ACHN (cell line): ENCODE measurements around the gene TMEM17.
"Not testable (repeated sequence)": the region's sequence is repeated elsewhere in the genome, so short reads cannot be mapped to it uniquely, and the experiment has no call there.

Experiments
- DNase-seq: peaks from one replicate; pipeline ENCODE4 v3.0.0-alpha.2; 2015
- in situ Hi-C: cut with HindIII; loops from 2 replicates; pipeline ENCODE4 v1.10.0; 2017; ENCODE audit warnings: low sequenced_read_pairs, low pct_ligation_motif_present, low pct_unique_long_range_greater_than_20kb

The TMEM17 gene

GRCh38 chr2:62524293-62524941 lies 18.4 kb upstream of the TMEM17 start:
- in situ Hi-C loops, result no loop called here
- no peak for DNase-seq

- in situ Hi-C loops, DNase-seq: not testable (repeated sequence)
Measured at GRCh38 chr2:62521061-62521460, 15.1 kb upstream of the TMEM17 start.

DNA sequence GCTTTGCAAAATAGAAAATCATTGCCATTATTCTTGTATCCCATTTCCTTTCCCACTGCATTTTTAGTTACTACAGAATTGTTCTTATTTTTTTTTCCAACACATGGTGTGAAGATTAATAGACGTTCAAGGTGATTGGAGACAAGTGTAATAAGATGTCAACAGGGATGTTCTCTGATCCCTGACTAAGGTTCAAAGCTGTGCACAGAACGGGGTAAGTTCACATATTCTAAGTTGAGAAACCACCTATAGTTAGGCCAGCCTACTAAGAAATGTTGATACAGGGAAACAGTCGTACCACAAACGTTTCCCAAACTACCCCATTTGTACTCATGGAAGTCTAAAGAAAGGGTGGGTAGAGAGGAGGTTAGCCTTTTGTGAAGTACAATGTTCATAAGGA lies 6.4 kb upstream of the TMEM17 start:
- in situ Hi-C loops, result no loop called here
- DNase-seq, result no peak

- no peak for DNase-seq
- in situ Hi-C loops, result no loop called here
Measured at GRCh38 chr2:62511636-62512035, 5.6 kb upstream of the TMEM17 start.

DNA sequence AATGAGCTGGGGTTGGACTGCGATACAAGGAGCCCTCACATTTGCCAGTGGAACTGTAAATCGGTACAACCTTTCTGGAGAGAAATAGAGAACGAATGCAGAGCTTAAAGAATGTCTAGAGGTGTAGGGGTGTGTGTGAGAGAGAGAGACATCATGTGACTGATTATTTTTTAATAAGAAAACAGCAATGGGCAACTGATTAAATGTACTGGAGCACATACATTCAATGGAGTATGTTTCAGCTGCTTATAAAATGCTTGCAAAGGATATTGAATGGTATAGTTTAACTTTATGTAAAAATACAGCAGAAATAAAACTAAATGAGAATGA lies 391 bp upstream of the TMEM17 start:
- DNase-seq, result no peak

DNA sequence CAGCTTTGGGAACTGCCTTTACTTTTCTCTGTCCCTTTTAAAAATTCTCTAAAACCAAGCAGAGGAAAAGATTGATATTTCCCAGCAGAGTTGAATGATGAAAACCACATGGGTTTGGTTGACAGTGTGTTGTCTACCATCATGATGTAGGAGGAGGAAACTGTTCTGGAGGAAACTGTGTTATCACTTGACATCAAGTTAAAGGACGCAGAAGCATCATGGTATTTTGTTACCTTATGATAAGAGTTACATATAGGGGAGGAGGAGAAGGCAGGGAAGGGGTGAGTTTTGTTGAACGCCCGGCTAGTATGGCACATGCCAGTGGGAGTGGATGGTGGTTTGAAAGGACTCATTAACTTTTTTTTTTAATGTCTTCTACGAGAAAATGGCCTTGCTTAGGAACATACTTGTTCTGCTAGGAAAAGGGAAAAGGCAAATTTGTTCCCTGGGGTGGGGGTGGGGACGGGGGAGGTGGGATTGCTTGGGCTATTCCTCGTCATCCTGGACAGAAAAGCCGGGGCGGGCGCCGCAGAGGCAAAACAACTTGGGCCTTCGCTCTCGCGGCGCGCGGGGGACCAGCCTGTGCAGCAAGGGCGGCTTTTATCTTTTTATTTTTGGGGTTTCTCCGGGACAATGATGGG lies 766 bp downstream of the TMEM17 start:
- DNase-seq, result no peak
- in situ Hi-C loops, result no loop called here

More for the DNA sequence above, 391 bp upstream of the TMEM17 start:
- in situ Hi-C loops, result no loop called here

DNA sequence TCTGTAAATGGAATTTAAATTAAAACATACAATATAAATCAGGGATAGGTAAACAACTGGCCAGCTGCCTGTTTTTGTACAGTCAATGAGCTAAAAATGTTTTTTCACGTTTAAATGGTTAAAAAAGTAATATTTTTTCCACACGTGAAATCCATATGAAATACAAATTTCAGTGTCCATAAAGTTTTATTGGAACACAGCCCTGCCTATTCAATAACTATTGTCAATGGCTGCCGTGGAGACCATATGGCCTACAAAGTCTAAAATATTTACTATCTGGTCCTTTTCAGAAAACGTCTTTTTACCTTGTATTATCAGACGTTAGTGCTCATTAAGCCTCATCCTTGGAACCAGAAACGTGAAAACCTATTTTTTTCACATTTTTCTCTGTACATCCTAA lies 1.3 kb downstream of the TMEM17 start:
- in situ Hi-C loops, result no loop called here
- no peak for DNase-seq

- no peak for DNase-seq
- in situ Hi-C loops, result no loop called here
Measured at GRCh38 chr2:62501794-62502500, 4.0 kb downstream of the TMEM17 start.

DNA sequence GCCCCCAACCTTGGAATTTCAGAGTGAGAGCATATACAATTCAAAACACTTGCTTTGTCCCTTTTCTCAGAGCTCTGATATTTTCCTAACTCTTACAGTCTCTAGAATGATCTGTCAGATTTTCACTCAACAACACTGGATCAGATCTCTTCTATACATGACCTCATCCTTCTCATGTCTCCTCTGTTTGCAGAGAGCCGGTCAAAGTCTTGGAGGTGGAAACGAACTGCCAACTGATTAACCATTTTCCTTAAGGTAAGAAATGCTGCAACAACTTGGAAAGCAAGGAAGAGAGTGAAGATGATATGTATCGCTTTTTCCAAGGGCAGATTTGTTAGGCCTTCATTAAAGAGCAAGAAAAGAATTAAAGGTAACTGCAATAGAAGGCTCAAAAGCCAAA lies 4.9 kb downstream of the TMEM17 start:
- DNase-seq, result no peak
- in situ Hi-C loops, result no loop called here

DNA sequence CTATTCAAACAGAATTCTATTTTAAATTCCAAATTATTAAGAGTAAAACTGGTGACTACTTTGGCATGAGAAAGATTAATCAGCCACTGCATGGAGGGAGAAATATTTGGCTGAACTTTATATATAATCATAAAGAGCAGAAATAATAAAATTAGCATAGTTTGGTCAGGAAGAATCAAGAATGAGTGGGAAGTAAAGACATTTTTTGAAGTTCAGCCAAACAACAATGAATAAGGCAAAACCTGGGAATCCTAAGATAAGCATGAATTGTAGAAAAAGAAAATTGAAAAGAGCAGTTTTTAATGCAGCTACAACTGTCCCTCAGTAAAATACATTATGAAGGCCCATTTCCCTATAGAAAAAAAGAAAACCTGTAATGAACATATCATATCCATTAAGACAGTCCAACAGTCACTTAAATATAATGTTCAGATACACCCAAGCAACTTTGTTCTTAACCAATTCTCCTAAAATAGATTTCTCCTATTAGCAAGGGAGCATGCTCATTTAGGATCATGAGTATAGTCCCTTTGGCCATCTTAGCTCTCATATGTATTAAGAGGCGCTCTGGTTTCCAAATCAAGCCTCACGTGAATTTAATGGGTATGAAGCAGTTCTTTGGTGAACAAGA lies 6.5 kb downstream of the TMEM17 start:
- in situ Hi-C loops, result no loop called here
- DNase-seq, result no peak

GRCh38 chr2:62498739-62499138 lies 7.3 kb downstream of the TMEM17 start:
- no peak for DNase-seq
- in situ Hi-C loops, result no loop called here

GRCh38 chr2:62495761-62496160 lies 10.2 kb downstream of the TMEM17 start:
- DNase-seq, result no peak
- in situ Hi-C loops, result no loop called here

DNA sequence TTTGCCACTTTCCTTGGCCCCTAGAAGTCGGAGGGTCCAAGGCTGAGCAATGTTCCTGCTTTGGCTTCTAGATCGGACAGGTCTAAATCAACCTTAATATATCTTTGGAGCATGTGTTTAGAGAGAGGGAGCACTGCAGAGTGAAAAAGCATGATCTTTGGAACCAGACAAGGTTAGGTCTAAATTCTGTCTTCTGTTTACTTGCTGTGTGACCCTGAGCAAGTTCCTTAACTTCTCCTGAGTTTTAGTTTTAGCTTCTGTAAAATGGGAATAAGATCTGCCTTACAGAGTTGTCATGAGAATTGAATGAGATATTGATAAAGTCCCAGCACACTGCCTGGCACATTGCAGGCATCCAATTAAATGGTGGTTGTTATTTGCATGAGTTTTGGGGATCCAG lies 13.9 kb downstream of the TMEM17 start:
- in situ Hi-C loops, result no loop called here
- no peak for DNase-seq

DNA sequence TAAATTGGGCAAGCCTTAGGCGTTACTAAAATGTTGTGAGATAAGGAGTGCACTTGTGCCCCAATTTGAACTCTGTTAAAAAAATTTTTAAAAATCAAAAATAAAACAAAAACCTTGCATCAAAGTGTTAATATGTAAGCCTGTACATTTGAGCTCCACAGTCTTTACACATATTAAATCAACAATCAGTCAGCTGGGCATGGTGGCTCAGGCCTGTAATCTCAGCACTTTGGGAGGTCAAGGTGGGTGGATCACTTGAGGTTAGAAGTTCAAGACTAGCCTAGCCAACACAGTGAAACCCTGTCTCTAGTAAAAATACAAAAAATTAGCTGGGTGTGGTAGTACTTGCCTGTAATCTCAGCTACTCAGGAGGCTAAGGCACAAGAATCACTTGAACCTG lies 16.3 kb downstream of the TMEM17 start:
- in situ Hi-C loops, result no loop called here

GRCh38 chr2:62489162-62489561 lies 16.8 kb downstream of the TMEM17 start:
- in situ Hi-C loops, result no loop called here
- no peak for DNase-seq

More for the DNA sequence above, 16.3 kb downstream of the TMEM17 start:
- no peak for DNase-seq

GRCh38 chr2:62486439-62486765 lies 19.6 kb downstream of the TMEM17 start:
- in situ Hi-C loops, result no loop called here
- no peak for DNase-seq

DNA sequence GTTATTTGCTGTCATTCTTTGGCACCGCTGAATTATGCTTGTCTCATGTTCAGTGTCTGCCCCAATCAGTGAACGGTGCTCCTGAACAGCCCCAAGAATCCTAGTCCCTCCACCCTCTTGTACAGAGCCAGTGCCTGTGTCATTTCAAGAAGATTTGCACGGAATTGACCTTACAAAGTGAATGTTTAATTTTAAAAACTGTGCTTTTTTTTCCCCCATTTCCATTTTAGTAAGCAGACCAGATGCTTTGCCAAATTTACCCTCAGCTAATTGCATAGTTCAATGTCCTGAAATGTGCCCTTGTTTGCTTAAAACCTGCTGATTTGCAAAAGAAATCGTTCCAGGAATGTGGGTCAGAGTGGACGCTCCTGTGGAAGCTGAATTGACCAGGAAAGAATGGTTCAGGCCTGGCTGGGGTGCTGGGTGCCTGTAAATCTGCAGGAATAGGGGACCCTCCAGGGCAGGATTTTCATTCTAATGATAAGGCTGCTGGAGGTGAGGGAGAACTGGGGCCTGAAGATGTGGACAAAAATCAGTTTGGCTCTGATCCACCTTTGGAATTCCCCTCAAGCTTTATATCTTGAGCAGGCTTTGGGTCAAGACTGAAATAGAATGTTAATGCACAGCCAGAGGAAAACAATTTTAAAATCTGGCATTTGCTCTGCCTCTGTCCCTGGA lies 20.1 kb downstream of the TMEM17 start:
- DNase-seq, result no peak
- in situ Hi-C loops, result no loop called here

GRCh38 chr2:62482558-62483352 lies 23.2 kb downstream of the TMEM17 start:
- DNase-seq, result no peak
- in situ Hi-C loops, result no loop called here
